RPMI7951 (cell line): ENCODE data around the gene MRPL28. TPM values are rescaled to one million over a fixed set of nuclear protein-coding genes. Genes with fewer than 3 reads are reported as not detected.
"Not testable (repeated sequence)": the region's sequence is repeated elsewhere in the genome, so short reads cannot be mapped to it uniquely, and the experiment has no call there.

ENCODE experiments used
- DNase-seq: peaks from one replicate; pipeline ENCODE4 v3.0.0-alpha.2; 2012; ENCODE audit warnings: low read depth
- total RNA-seq: library from RNA; depleted of rRNA; stranded (reverse); fragments of >200 nt; shearing (Covaris generic); gene quantifications from 2 replicates; pipeline ENCODE4 v1.2.3, GENCODE V29; 2014

MRPL28 gene
- total RNA-seq, 1 experiment from 2014 or later, result 119 TPM

- DNase-seq, result not testable (repeated sequence)
These were observed 29.0 kb downstream of the MRPL28 start for GRCh38 chr16:341095-341973.

GRCh38 chr16:340370-341091 is 29.8 kb downstream of the MRPL28 start:
- no peak for DNase-seq

- no peak for DNase-seq
These were observed 30.7 kb downstream of the MRPL28 start for GRCh38 chr16:339680-340079.

GRCh38 chr16:337975-338575 is 32.3 kb downstream of the MRPL28 start:
- no peak for DNase-seq

- DNase-seq, result no peak
These were observed 32.9 kb downstream of the MRPL28 start for GRCh38 chr16:337437-337836.

GRCh38 chr16:336269-336668 is 34.1 kb downstream of the MRPL28 start:
- DNase-seq, result no peak

- not testable (repeated sequence) for DNase-seq
These were observed 35.3 kb downstream of the MRPL28 start for GRCh38 chr16:334861-335632.

- not testable (repeated sequence) for DNase-seq
These were observed 36.0 kb downstream of the MRPL28 start for GRCh38 chr16:334164-334832.

GRCh38 chr16:333406-334094 is 36.8 kb downstream of the MRPL28 start:
- DNase-seq, result no peak

- not testable (repeated sequence) for DNase-seq
These were observed 39.0 kb downstream of the MRPL28 start for GRCh38 chr16:331181-331814.

GRCh38 chr16:330741-331140 is 39.6 kb downstream of the MRPL28 start:
- no peak for DNase-seq

- DNase-seq, result no peak
These were observed 44.8 kb downstream of the MRPL28 start for GRCh38 chr16:325375-326145.

- no peak for DNase-seq
These were observed 45.6 kb downstream of the MRPL28 start for GRCh38 chr16:324451-325334.

- no peak for DNase-seq
These were observed 46.2 kb downstream of the MRPL28 start for GRCh38 chr16:324201-324450.

GRCh38 chr16:322476-323143 is 47.7 kb downstream of the MRPL28 start:
- no peak for DNase-seq

GRCh38 chr16:321532-321931 is 48.8 kb downstream of the MRPL28 start:
- DNase-seq, result no peak

GRCh38 chr16:320206-320605 is 50.1 kb downstream of the MRPL28 start:
- DNase-seq, result no peak

GRCh38 chr16:318628-319027 is 51.7 kb downstream of the MRPL28 start:
- DNase-seq, result no peak
